Ishikawa (cell line): ENCODE results near the gene YJEFN3.

ENCODE experiments used
- CEBPB ChIP-seq: IDR thresholded peaks from 2 replicates; pipeline ENCODE4 v1.6.1; 2012
- CREB1 ChIP-seq: IDR thresholded peaks from 2 replicates; pipeline ENCODE4 v1.6.1; 2012; ENCODE audit warnings: low read depth
- EGR1 ChIP-seq: IDR thresholded peaks from 2 replicates; pipeline ENCODE4 v1.6.1; 2012
- EP300 ChIP-seq: IDR thresholded peaks from 2 replicates; pipeline ENCODE4 v1.6.1; 2012; ENCODE audit warnings: borderline replicate concordance
- FOXM1 ChIP-seq: IDR thresholded peaks from 2 replicates; pipeline ENCODE4 v1.6.1; 2012; ENCODE audit warnings: low read depth, borderline replicate concordance
- NFIC ChIP-seq: IDR thresholded peaks from 2 replicates; pipeline ENCODE4 v1.6.1; 2012
- RAD21 ChIP-seq: IDR thresholded peaks from 2 replicates; pipeline ENCODE4 v1.6.1; 2012; ENCODE audit warnings: low read depth
- TEAD4 ChIP-seq: IDR thresholded peaks from 2 replicates; pipeline ENCODE4 v1.6.1; 2012
- YY1 ChIP-seq: IDR thresholded peaks from 2 replicates; pipeline ENCODE4 v1.6.1; 2012; ENCODE audit warnings: low read depth
- TF ChIP-seq, protein P1 (sequence below): IDR thresholded peaks from 2 replicates; pipeline ENCODE4 v1.6.1; 2012; ENCODE audit warnings: low read depth, mild to moderate bottlenecking
- TF ChIP-seq, protein P2 (sequence below): IDR thresholded peaks from 2 replicates; pipeline ENCODE4 v1.6.1; 2012

DNA sequence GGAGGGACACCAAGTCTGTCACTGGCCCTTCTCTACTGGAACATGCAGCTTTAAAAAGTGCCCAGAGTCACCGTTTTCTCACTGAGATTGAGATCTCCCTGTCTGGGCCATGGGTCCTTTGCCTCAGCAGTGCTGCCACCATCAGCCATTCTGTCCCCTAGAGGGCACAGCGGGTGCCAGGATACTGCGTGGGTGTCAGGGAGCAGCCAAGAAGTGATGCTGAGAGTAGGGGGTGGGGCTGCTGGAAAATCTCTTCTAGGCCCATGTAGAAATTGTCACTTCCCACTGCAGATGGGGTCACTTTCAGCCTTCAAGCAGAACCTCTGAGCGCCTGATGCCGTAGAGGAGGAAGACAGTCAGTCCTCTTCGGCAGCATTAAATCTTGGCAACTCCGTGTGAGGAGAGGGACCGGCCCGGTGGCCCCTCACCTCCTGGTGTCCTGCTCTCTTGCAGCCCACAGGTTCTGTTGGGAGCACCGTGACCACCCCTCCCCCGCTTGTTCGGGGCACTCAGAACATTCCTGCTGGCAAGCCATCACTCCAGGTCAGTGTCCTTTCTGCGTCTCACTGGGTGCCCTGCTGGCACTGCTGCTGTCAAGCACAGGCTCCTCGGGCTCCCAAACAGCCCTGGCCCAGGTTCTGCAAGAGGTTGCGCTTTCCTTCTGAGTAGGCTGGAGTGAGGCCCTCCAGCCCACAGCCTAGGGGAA lies 34.7 kb upstream of the YJEFN3 start:
- TF ChIP-seq CREB1 (no peak), RAD21 (no peak), CEBPB (no peak), YY1 (no peak), EP300 (no peak), FOXM1 (no peak), NFIC (no peak), TEAD4 (no peak), EGR1 (peak; percentile 80)
- TF ChIP-seq, protein P1, sequence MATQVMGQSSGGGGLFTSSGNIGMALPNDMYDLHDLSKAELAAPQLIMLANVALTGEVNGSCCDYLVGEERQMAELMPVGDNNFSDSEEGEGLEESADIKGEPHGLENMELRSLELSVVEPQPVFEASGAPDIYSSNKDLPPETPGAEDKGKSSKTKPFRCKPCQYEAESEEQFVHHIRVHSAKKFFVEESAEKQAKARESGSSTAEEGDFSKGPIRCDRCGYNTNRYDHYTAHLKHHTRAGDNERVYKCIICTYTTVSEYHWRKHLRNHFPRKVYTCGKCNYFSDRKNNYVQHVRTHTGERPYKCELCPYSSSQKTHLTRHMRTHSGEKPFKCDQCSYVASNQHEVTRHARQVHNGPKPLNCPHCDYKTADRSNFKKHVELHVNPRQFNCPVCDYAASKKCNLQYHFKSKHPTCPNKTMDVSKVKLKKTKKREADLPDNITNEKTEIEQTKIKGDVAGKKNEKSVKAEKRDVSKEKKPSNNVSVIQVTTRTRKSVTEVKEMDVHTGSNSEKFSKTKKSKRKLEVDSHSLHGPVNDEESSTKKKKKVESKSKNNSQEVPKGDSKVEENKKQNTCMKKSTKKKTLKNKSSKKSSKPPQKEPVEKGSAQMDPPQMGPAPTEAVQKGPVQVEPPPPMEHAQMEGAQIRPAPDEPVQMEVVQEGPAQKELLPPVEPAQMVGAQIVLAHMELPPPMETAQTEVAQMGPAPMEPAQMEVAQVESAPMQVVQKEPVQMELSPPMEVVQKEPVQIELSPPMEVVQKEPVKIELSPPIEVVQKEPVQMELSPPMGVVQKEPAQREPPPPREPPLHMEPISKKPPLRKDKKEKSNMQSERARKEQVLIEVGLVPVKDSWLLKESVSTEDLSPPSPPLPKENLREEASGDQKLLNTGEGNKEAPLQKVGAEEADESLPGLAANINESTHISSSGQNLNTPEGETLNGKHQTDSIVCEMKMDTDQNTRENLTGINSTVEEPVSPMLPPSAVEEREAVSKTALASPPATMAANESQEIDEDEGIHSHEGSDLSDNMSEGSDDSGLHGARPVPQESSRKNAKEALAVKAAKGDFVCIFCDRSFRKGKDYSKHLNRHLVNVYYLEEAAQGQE, result no peak
- TF ChIP-seq, protein P2, sequence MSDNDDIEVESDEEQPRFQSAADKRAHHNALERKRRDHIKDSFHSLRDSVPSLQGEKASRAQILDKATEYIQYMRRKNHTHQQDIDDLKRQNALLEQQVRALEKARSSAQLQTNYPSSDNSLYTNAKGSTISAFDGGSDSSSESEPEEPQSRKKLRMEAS, result no peak
